ENCODE measurements around the gene DPM2. TPM values are rescaled to one million over a fixed set of nuclear protein-coding genes. Genes with fewer than 3 reads are reported as not detected.

The DPM2 gene
- total and polyA plus RNA-seq, 2 of the 4 experiments (the other 2 are of a cell fraction) = 10.8 to 60.6 TPM

DNA sequence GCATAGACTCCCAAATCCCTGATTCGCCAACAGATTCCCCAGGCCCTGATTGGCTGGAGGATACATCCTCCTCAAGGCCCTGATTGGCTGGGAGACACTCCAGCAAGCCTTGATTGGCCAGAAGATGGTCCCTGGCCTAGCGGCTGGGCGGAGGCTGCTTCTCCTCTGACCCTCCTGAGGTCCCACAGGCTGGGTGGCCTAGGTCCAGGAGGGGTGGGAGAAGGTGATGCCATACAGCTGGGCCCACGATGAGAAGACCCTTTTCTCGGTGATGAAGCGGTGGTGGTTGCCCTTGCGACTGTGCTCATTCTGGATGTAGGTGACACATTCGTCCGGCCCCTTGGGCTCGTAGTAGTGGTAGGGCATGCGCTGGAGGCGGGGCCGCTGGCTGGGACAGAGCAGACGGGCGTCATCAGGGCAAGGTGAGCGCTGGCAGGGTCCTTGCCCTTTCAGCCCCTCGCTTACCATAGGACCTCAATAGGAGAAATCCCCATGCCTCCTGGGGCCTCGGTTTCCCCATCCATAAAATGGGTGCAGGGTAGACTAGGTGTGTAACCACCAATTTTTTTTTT, 51.2 kb downstream of the DPM2 start:
- no peak overlapping the region for H3K4me3 ChIP-seq (ENCODE audit: insufficient read depth, low read depth, low read length)
- H3K18ac ChIP-seq (ENCODE audit: low read depth, low read length) = no peak overlapping the region
- H3K9ac ChIP-seq (ENCODE audit: low read depth, low read length) = no peak overlapping the region
- H4K91ac ChIP-seq (ENCODE audit: insufficient read depth, low read depth, low read length) = no peak overlapping the region
- H3K79me1 ChIP-seq (ENCODE audit: low read depth in 1 of 2, low read length in 2 of 2) = peaks cover 0 to 30% of the 10 kb centered on the region in 2 experiments; a peak in 3 of 4 replicates
- ATAC-seq (ENCODE audit: low read depth) (no peak), DNase-seq (no peak)
- H3K9me1 ChIP-seq (ENCODE audit: insufficient read depth, low read length) = peaks cover 11% of the 10 kb centered on the region
- ChIA-PET CTCF (no interaction called here), POLR2A (ENCODE audit: unreplicated experiment) (no interaction called here)
- in situ Hi-C loops (cut with MboI; ENCODE audit: low sequenced_read_pairs) = no loop called here
- TF ChIP-seq FOS (IDR thresholded peaks at IDR 0.05; ENCODE audit: low read depth, low read length) (0 out of 2 replicates have a peak, but pooled peaks have one; percentile 5), CHD1 (IDR thresholded peaks at IDR 0.05; ENCODE audit: low read depth, low read length) (no peak)
- H2AK5ac ChIP-seq (ENCODE audit: low read depth, low read length) = no peak overlapping the region
- no peak overlapping the region for H4K8ac ChIP-seq (ENCODE audit: low read depth in 2 of 2, low read length in 2 of 2)
- no peak overlapping the region for H2BK5ac ChIP-seq (ENCODE audit: low read depth, low read length, poor library complexity, severe bottlenecking)
- H3K27ac ChIP-seq (ENCODE audit: insufficient read depth, low read length) = no peak overlapping the region
- no peak overlapping the region for H4K5ac ChIP-seq (ENCODE audit: low read depth, low read length)
- H3K4me1 ChIP-seq (ENCODE audit: control insufficient read depth, insufficient read depth, low read length) = peaks cover 4% of the 10 kb centered on the region
- no peaks in the 10 kb centered on the region for H3K27me3 ChIP-seq (ENCODE audit: control insufficient read depth, insufficient read depth, low read length)
- peaks cover 16% of the 10 kb centered on the region; the same call in 1 of the 2 replicates for H4K20me1 ChIP-seq (ENCODE audit: insufficient read depth, low read length)
- dilution Hi-C loops (cut with HindIII; ENCODE audit: low sequenced_read_pairs, unreplicated experiment) = no loop called here
- no peaks in the 10 kb centered on the region for H3K9me3 ChIP-seq (ENCODE audit: control insufficient read depth, insufficient read depth, low read length)
- H3K4me2 ChIP-seq (ENCODE audit: low read depth, low read length) = no peak overlapping the region
- intact Hi-C loops (cut with micrococcal nuclease) = no loop called here
- H3K14ac ChIP-seq (replicated peaks; ENCODE audit: low read depth, low read length) = no peak overlapping the region
- no TSS peak for BruUV-seq (replicated peaks)
- no peak overlapping the region for H3K56ac ChIP-seq (ENCODE audit: extremely low read depth, insufficient read depth, low read length)
- 91% methylated on average over 6 of the region's 18 CpGs; no CpG with 5 or more reads in 1 of the 2 experiments for WGBS, 2 experiments (ENCODE audit: extremely low coverage in 2 of 2, insufficient read length in 1 of 2)
- H2BK20ac ChIP-seq (ENCODE audit: low read depth, low read length) = no peak overlapping the region
- H3K23ac ChIP-seq (ENCODE audit: low read depth, low read length) = no peak overlapping the region
- H3K36me3 ChIP-seq (ENCODE audit: control insufficient read depth, insufficient read depth, low read length) = peaks cover 56% of the 10 kb centered on the region
- H2AFZ ChIP-seq (replicated peaks; ENCODE audit: low read length, poor library complexity) = peak overlapping the region; percentile 41
- H2AK9ac ChIP-seq (replicated peaks; ENCODE audit: low read depth, low read length, poor library complexity) = peak overlapping the region; percentile 87
- H3K4ac ChIP-seq (ENCODE audit: low read depth, low read length) = no peak overlapping the region
- H2BK15ac ChIP-seq (ENCODE audit: low read depth, low read length) = no peak overlapping the region
- no peak overlapping the region for H2BK120ac ChIP-seq (ENCODE audit: low read depth, low read length)

Data from IMR-90 (cell line).